NCI-H146 (cell line): ENCODE data around the gene TRIM14.
"Not testable (repeated sequence)": the region's sequence is repeated elsewhere in the genome, so short reads cannot be mapped to it uniquely, and the experiment has no call there.

Experiments used
- DNase-seq: peaks from one replicate; lab custom pipeline; 2025; lab: John Stamatoyannopoulos, UW

The TRIM14 gene

GRCh38 chr9:98142182-98142907 is 23.3 kb upstream of the TRIM14 start:
- DNase-seq = no peak

DNA sequence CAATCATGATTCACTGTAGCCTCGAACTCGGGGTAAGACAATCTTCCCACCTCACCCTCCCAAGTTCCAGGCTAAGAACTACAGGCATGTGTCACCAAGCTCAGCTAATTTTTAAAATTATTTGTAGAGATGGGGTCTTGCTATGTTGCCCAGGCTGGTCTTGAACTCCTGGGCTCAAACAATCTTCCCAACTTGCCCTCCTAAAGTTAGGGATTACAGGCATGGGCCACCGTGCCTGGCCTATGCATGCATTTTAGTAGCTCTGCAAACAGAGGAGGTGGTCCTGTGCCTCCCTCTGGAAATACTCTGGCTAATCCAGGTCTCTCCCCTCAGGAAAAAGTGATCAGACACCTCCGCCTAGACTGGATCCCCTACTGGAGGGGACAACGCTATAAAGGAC is 21.5 kb upstream of the TRIM14 start:
- no peak for DNase-seq

GRCh38 chr9:98136489-98136888 is 17.5 kb upstream of the TRIM14 start:
- no peak for DNase-seq

- no peak for DNase-seq
Measured at GRCh38 chr9:98135938-98136337, 16.9 kb upstream of the TRIM14 start.

GRCh38 chr9:98135558-98135934 is 16.5 kb upstream of the TRIM14 start:
- DNase-seq = no peak

- no peak for DNase-seq
Measured at GRCh38 chr9:98134702-98135557, 15.9 kb upstream of the TRIM14 start.

- peak; percentile 96 for DNase-seq
Measured at GRCh38 chr9:98132806-98133631, 14.0 kb upstream of the TRIM14 start.

DNA sequence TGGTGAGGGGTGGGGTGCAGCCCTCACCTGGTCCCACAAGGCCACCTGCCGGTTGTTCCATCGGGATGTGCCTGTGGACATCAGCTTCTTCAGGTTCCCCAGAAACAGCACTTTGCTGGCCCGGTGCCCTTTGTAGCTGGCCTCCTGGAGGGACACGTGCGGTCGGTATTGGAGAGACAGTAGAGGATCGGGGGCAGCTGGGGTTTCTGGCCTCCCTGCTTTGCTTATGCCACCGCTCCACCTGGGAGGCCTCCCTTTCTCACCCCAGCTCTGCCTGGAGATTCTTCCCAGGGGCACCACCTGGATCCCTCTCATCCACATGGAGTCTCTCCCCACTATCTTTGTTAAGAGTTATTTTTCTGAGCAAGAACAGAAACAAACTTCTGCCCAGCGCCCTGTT is 13.1 kb upstream of the TRIM14 start:
- DNase-seq = peak; percentile 17

- DNase-seq = no peak
Measured at GRCh38 chr9:98130576-98131228, 11.7 kb upstream of the TRIM14 start.

- DNase-seq = not testable (repeated sequence)
Measured at GRCh38 chr9:98130060-98130459, 11.0 kb upstream of the TRIM14 start.

- DNase-seq = no peak
Measured at GRCh38 chr9:98129451-98129881, 10.4 kb upstream of the TRIM14 start.

- no peak for DNase-seq
Measured at GRCh38 chr9:98128316-98128715, 9.3 kb upstream of the TRIM14 start.

GRCh38 chr9:98127226-98127625 is 8.2 kb upstream of the TRIM14 start:
- DNase-seq = no peak

- DNase-seq = no peak
Measured at GRCh38 chr9:98124637-98125426, 5.8 kb upstream of the TRIM14 start.

DNA sequence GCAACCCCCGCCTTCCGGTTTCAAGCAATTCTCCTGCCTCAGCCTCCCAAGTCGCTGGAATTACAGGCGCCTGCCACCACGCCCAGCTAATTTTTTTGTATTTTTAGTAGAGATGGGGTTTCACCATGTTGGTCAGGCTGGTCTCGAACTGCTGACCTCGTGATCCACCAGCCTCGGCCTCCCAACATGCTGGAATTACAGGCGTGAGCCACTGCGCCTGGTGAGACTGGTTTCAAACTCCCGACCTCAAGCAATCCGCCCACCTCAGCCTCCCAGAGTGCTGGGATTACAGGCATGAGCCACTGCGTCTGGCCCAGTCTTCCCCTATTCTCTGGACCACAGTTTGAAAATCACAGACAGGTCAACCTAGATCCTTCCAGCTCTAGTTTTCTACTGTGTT is 5.1 kb upstream of the TRIM14 start:
- not testable (repeated sequence) for DNase-seq

GRCh38 chr9:98121058-98121457 is 2.0 kb upstream of the TRIM14 start:
- no peak for DNase-seq

GRCh38 chr9:98120476-98120875 is 1.5 kb upstream of the TRIM14 start:
- DNase-seq = no peak

DNA sequence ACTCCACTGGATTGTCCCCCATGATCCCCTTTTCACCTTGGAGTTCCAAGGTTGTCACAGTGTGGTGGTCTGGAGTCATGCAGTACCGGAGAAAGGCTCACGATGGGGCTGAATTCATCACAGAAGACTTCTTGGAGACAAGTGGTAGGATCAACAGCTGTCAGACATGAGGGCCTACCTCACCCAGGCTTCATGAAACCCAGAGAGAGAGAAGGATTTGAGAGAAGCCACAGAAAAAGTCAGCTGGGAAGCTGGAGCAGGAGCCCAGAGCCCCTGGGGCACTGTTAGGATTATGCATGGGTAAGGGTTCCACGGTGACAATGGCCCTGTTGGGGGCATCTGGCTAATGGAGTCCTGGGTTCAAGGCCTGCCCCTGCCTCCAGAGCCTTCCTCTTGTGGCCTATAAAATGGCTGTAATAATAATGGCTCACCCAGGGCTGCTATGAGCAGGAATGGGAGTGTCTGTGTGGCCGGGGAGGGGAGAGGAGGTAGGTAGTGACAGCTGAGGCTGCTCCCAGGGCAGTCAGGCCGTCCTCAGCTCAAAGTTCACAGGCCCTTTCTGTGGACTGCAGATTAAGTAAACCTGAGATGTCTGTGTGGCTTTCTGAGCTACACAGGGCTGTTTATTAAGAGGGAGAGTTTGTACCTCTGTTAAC is 910 bp downstream of the TRIM14 start:
- no peak for DNase-seq

- not testable (repeated sequence) for DNase-seq
Measured at GRCh38 chr9:98117097-98117496, 1.9 kb downstream of the TRIM14 start.

- DNase-seq = no peak
Measured at GRCh38 chr9:98109052-98109451, 10.0 kb downstream of the TRIM14 start.
